CD4-positive, alpha-beta T cell treated with Interleukin-6 for 4 hours (primary cell): ENCODE results near the gene IL12B.
"Not testable (repeated sequence)": the region's sequence is repeated elsewhere in the genome, so short reads cannot be mapped to it uniquely, and the experiment has no call there.

ENCODE experiments used
- DNase-seq: peaks from one replicate; pipeline ENCODE4 v3.0.0-alpha.2; 2020; ENCODE audit warnings: mixed read lengths

The IL12B gene

DNA sequence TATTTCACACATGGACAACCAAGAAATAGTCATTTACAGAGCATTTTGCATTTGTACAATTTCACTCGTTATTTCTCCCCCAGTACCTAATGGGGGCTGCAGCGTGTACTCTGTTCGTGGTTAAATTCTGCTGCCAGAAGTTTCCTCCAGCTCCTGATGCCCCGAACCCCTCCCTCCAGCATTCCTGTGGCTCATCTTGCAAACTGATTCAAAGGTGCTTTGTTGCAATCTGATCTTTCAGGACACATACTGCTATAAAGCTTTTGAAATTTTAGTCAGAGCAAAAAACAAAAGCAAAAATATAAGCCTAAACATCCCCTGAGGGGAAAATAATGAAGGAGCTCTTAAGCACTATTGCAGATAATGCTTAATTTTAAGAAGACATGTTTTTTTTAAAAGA lies 39.5 kb downstream of the IL12B start:
- DNase-seq = no peak

DNA sequence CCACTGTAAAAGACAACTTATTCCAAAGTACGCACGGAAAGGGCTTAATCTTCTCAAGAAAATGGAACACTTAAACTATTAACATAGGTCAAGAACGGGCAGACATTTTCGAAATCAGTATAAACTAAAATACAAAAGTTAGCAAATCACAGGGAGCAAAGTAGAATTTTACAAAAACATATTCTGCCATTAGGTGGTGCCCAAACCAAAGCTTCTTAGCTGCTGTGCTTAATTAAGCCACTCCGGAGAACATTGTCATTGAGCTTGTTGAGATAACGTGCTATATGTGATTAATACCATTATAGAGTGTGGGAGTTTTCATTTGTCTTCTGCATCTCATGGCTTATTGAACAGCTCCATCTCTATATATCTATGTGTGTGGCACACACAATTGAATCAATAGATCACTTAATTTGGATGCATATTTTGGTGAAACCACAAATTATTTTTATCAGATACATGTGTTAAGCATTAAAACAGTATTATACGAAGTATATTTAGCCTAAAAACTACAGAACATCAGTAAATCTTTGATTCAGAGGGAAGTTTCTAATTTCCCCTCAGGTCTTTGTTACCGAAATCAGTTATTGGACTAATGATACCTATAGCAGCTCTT lies 43.8 kb downstream of the IL12B start:
- peak; percentile 6 for DNase-seq

DNA sequence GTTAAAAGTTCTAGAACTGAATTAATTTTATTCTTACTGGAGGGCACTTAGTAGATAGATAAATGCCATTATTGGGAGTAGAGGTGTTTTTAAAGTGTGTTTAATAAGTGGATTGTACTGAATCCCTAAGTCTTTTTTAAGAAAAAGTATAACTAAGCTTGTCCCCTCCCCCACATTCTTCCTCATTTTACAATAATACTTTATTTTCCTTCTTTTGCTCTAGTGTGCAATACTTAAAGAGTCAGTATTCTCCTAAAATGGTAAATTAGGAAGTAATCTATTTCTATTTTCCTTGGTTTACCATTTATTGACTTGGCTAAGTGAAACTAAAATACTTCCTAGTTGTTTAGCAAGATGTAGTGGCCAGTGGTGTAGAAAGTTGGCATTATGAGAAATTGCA lies 55.6 kb downstream of the IL12B start:
- DNase-seq = no peak

DNA sequence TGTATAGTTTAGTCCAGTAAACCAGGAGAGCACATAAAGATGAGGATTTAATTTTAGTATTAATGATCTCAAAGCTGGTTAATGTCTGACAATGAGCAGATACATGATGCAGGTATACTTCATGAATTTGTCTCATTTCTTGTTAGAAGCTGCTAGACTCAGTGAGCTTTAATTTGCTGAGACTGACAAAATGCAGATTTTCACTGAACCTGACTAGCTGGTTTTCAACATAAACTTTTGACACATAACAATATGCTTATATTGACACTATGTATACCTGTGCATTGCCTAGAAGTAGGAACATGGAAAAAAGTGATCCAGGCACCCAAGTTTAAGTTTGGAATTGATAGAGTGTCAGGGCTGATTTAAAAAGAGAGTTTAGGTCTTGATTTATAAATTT lies 56.4 kb downstream of the IL12B start:
- no peak for DNase-seq

DNA sequence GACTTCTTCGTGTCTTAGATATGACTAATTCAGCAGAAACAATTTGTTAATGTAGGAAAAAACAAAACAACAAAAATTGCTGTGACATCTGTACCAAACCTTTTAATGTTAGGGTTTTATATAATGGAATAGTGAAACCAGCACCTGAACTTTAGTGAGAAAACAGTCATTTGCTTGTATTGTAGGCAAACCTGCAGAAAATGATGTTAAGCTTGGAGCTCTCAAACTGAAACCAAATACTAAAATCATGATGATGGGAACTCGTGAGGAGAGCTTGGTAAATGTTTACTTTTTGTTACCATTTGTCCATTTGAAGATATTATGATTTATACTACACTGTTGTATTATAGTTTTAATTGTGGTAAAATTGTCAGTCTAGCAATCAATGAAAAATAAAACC lies 60.6 kb downstream of the IL12B start:
- DNase-seq = no peak

DNA sequence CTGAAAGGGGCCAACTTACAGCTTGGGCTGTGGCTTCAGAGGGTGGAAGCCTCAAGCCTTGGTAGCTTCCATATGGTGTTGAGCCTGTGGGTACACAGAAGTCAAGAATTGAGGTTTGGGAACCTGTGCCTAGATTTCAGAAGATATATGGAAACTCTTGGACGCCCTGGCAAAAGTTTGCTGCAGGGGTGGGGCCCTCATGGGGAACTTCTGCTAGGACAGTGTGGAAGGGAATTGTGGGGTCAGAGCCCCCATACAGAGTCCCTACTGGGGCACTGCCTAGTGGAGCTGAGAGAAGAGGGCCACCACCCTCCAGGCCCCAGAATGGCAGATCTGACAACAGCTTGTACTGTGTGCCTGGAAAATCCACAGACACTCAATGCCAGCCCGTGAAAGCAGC lies 63.5 kb downstream of the IL12B start:
- not testable (repeated sequence) for DNase-seq
